Astrocyte of the cerebellum (primary cell): ENCODE results near the gene CCL24.
"Not testable (repeated sequence)": the region's sequence is repeated elsewhere in the genome, so short reads cannot be mapped to it uniquely, and the experiment has no call there.

ENCODE experiments used
- DNase-seq: peaks from one replicate; pipeline ENCODE4 v3.0.0-alpha.2; 2011; ENCODE audit warnings: low read depth
- H3K4me3 ChIP-seq: 2 replicates; pipeline ENCODE4 v1.5.1; 2011; ENCODE audit warnings: mild to moderate bottlenecking, low read depth, low read length, moderate library complexity
- in situ Hi-C: cut with HindIII; loops from 2 replicates; pipeline ENCODE4 v1.10.0; 2017; ENCODE audit warnings: low sequenced_read_pairs
- TF ChIP-seq, protein P1 (sequence below): IDR thresholded peaks from 2 replicates; pipeline ENCODE4 v1.5.1; 2012; ENCODE audit warnings: low read length, low read depth, moderate library complexity, mild to moderate bottlenecking; ENCODE audit errors: missing control alignments

CCL24 gene

DNA sequence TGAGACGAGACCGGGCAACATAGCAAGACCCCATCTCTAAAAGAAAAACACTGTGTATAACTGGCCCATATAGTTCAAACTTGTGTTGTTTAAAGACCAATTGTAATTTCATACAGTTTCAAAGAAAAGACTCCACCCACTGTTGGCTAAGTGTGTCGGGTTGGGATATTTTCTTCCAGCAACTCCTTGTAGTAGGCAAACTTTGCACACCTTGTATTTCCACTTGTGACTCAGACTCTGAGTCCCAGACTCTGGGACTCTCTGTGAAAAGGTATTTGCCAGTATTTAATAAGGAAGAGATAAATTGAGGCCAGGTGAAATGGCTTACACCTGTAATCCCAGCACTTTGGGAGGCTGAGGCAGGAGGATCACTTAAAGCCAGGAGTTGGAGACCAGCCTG lies 36.0 kb upstream of the CCL24 start:
- TF ChIP-seq, protein P1, sequence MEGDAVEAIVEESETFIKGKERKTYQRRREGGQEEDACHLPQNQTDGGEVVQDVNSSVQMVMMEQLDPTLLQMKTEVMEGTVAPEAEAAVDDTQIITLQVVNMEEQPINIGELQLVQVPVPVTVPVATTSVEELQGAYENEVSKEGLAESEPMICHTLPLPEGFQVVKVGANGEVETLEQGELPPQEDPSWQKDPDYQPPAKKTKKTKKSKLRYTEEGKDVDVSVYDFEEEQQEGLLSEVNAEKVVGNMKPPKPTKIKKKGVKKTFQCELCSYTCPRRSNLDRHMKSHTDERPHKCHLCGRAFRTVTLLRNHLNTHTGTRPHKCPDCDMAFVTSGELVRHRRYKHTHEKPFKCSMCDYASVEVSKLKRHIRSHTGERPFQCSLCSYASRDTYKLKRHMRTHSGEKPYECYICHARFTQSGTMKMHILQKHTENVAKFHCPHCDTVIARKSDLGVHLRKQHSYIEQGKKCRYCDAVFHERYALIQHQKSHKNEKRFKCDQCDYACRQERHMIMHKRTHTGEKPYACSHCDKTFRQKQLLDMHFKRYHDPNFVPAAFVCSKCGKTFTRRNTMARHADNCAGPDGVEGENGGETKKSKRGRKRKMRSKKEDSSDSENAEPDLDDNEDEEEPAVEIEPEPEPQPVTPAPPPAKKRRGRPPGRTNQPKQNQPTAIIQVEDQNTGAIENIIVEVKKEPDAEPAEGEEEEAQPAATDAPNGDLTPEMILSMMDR = no peak
- no peak for DNase-seq
- H3K4me3 ChIP-seq = no peak overlapping the region
- in situ Hi-C loops = no loop called here

GRCh38 chr7:75847707-75848106 lies 34.1 kb upstream of the CCL24 start:
- H3K4me3 ChIP-seq = no peak overlapping the region
- in situ Hi-C loops = no loop called here
- TF ChIP-seq, protein P1 = no peak
- DNase-seq = no peak

GRCh38 chr7:75845132-75845531 lies 31.5 kb upstream of the CCL24 start:
- DNase-seq, H3K4me3 ChIP-seq, in situ Hi-C loops: not testable (repeated sequence)

DNA sequence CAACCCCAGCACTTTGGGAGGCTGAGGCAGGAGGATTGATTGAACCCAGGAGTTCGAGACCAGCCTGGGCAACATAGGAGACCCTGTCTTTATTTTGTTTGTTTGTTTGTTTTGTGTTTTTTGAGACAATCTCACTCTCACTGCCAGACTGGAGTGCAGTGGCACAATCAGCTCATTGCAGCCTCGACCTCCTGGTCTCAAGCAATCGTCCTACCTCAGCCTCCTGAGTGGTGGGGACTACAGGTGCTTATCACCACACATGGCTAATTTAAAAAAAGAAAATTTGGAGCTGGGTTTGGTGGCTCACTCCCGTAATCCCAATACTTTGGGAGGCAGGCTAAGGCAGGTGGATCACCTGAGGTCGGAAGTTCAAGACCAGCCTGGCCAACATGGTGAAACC lies 30.6 kb upstream of the CCL24 start:
- TF ChIP-seq, protein P1 = no peak
- H3K4me3 ChIP-seq = no peak overlapping the region
- in situ Hi-C loops = no loop called here
- no peak for DNase-seq

DNA sequence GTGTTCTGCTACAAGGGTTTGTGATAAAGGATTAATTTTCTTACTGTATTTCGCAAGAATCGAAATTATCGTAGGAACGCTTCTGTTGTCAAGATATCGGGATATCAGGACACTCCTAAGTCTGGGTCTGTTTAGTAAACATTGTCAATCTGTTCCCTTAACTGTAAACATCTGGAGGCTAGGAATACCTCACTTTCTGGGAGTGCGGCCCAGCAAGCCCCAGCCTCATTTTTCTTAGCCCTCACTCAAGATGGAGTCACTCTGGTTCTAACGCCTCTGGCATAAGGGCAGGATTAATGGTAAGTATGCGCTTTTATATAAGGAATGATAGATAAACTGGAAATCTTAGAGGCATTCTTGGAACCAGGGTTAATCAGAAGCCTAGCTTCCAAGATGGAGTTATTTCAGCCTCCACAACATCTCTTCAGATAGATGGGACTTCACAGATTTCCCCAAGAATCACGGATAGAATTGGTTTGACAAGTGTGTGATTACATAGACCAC lies 30.1 kb upstream of the CCL24 start:
- TF ChIP-seq, protein P1 = no peak
- in situ Hi-C loops = no loop called here
- no peak overlapping the region for H3K4me3 ChIP-seq
- DNase-seq = no peak

GRCh38 chr7:75842836-75843446 lies 29.3 kb upstream of the CCL24 start:
- DNase-seq = peak; percentile 66
- TF ChIP-seq, protein P1 = no peak
- in situ Hi-C loops = no loop called here
- H3K4me3 ChIP-seq = no peak overlapping the region

GRCh38 chr7:75840029-75840428 lies 26.4 kb upstream of the CCL24 start:
- TF ChIP-seq, protein P1 = no peak
- in situ Hi-C loops = no loop called here
- DNase-seq = no peak
- no peak overlapping the region for H3K4me3 ChIP-seq

DNA sequence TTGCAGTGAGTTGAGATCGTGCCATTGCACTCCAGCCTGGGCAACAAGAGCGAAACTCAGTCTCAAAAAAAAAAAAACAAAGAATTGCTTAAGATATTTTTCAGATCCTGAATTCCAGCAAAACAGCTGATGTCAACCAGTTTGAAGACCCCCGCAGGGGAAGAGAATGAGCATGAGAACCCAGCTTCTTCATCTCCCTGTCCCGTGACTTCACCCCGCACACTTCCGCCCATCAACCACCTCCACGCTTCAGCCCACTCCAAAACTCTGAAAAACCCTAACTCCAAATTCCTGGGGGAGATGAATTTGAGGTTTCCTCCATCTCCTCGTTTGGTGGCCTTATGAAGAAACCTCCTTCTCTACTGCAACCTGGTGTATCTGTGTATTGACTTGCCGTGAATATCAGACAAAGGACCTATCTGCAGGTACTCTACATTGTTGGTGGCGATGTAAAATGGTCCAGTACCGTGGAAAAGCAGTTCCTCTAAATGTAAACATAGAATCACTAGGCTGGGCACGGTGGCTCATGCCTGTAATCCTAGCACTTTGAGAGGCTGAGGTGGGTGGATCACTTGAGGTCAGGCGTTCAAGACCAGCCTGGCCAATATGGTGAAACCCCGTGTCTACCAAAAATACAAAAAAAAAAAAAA lies 24.8 kb upstream of the CCL24 start:
- DNase-seq, in situ Hi-C loops: not testable (repeated sequence)

More for the DNA sequence above, 24.8 kb upstream of the CCL24 start:
- not testable (repeated sequence) for H3K4me3 ChIP-seq
